ENCODE measurements around the gene FANCG. TPM values are rescaled to one million over a fixed set of nuclear protein-coding genes. Genes with fewer than 3 reads are reported as not detected.
A peak's percentile ranks its signal among the peaks of the same experiment; 100 is the strongest.

FANCG gene
- total and polyA plus RNA-seq, 2 donors (not counting 1 experiment from before 2014, with no cell fraction given), result 26.5 to 40.1 TPM

DNA sequence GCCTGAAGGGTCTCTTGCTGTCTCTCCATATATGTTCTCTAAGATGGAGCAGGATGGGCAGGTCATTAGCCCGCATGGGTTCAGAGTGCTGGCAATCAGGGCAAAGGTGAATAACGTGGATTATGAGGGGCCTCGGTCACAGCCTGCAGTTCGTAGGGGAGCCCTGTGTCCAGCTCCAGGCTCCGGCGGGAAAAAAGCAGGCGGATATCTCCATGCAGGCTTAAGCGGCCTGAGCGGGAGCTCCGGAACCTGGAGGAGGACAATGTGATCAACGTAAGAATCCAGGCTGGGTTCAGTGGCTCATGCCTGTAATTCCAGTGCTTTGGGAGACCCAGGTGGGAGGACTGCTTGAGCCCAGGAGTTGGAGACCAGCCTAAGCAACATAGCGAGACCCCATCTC is 25.4 kb upstream of the FANCG start:
- Histone ChIP-seq H3K79me2 (ENCODE audit: control insufficient read depth, insufficient read depth, low read length) (peaks cover 16% of the 10 kb centered on the region), H3K9ac (ENCODE audit: low read length) (no peak overlapping the region), H3K27me3 (replicated peaks in 1 of 4; ENCODE audit: control extremely low read depth in 1 of 4, control insufficient read depth in 3 of 4, insufficient read depth in 4 of 4, low read length in 3 of 4) (no peaks in the 10 kb centered on the region), H3K9me3 (ENCODE audit: control extremely low read depth in 1 of 3, control insufficient read depth in 2 of 3, insufficient read depth in 1 of 3, low read length in 2 of 3) (no peaks in the 10 kb centered on the region), H3K27ac (ENCODE audit: low read length in 2 of 2) (no peak overlapping the region), H2AFZ (ENCODE audit: insufficient read depth, low read depth, low read length, poor library complexity, severe bottlenecking) (no peak overlapping the region), H4K20me1 (ENCODE audit: control insufficient read depth, insufficient read depth, low read length, poor library complexity, severe bottlenecking) (no peaks in the 10 kb centered on the region), H3K4me2 (replicated peaks; ENCODE audit: low read depth, low read length, poor library complexity, severe bottlenecking) (no peak overlapping the region), H3K4me3 (ENCODE audit: control extremely low read depth in 1 of 5, extremely low read depth in 1 of 5, insufficient read depth in 1 of 5, low read depth in 2 of 5, low read length in 4 of 5) (no peak overlapping the region), H3K4me1 (ENCODE audit: control insufficient read depth in 2 of 2, insufficient read depth in 2 of 2, low read length in 2 of 2) (peaks cover 13 to 22% of the 10 kb centered on the region in 2 donors), H3K36me3 (replicated peaks in 1 of 2; ENCODE audit: control extremely low read depth in 1 of 2, control insufficient read depth in 1 of 2, extremely low read depth in 1 of 2, insufficient read depth in 2 of 2, low read length in 1 of 2) (peaks cover 0 to 23% of the 10 kb centered on the region in 2 experiments)
- H3K9me3 Mint-ChIP-seq (ENCODE audit: insufficient read depth), result no peaks in the 10 kb centered on the region
- H3K4me1 Mint-ChIP-seq, result peaks cover 33% of the 10 kb centered on the region
- POLR2A ChIA-PET, result interaction anchor here (2.7 kb wide), 1 partner anchor 33 kb away, joined by 14 read pairs; the partner anchor contains the start of gene VCP
- TF ChIP-seq, protein P1, sequence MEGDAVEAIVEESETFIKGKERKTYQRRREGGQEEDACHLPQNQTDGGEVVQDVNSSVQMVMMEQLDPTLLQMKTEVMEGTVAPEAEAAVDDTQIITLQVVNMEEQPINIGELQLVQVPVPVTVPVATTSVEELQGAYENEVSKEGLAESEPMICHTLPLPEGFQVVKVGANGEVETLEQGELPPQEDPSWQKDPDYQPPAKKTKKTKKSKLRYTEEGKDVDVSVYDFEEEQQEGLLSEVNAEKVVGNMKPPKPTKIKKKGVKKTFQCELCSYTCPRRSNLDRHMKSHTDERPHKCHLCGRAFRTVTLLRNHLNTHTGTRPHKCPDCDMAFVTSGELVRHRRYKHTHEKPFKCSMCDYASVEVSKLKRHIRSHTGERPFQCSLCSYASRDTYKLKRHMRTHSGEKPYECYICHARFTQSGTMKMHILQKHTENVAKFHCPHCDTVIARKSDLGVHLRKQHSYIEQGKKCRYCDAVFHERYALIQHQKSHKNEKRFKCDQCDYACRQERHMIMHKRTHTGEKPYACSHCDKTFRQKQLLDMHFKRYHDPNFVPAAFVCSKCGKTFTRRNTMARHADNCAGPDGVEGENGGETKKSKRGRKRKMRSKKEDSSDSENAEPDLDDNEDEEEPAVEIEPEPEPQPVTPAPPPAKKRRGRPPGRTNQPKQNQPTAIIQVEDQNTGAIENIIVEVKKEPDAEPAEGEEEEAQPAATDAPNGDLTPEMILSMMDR (IDR thresholded peaks at IDR 0.05), result no peak
- no peak for TF ChIP-seq EZH2 (IDR thresholded peaks at IDR 0.05; ENCODE audit: borderline replicate concordance, insufficient read depth, low read depth, low read length, poor library complexity, severe bottlenecking)
- CTCF ChIA-PET, result interaction anchor here (0.8 to 3.0 kb wide), 5 partner anchors 9 to 498 kb away, joined by 3 to 13 read pairs (median 9); partner anchors contain the start of gene PIGO
- peak; percentile 11 for DNase-seq
- 95% methylated on average over 11 of the region's 12 CpGs for WGBS (ENCODE audit: insufficient coverage)
- H3K27ac Mint-ChIP-seq, result no peak overlapping the region
- intact Hi-C loops (cut with micrococcal nuclease), result no loop called here
- no peaks in the 10 kb centered on the region for H3K27me3 Mint-ChIP-seq
- H3K4me3 Mint-ChIP-seq, result peak overlapping the region; percentile 37
- ATAC-seq (ENCODE audit: low read depth), result no peak

DNA sequence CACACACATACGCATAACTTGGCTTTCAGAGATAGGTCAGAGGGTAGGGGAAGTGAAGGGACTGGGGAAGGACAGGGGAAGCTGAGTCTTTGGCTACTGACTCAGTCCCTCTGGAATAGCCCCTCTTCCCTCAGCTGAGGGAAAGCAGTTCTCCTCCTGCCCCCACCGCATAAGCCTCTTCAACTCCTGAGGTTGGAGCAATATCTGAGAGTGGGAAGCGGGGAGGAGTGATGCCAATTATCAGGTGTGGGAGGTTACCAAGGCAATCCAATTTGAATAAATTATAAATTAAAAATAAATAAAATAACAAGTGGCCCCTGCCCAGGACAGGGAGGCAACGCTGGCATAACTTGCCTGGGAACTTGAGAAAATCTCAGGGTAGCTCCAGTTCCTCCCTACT is 24.8 kb upstream of the FANCG start:
- Histone ChIP-seq H3K4me3 (ENCODE audit: control extremely low read depth in 1 of 5, extremely low read depth in 1 of 5, insufficient read depth in 1 of 5, low read depth in 2 of 5, low read length in 4 of 5) (no peak overlapping the region), H3K36me3 (replicated peaks in 1 of 2; ENCODE audit: control extremely low read depth in 1 of 2, control insufficient read depth in 1 of 2, extremely low read depth in 1 of 2, insufficient read depth in 2 of 2, low read length in 1 of 2) (peaks cover 0 to 28% of the 10 kb centered on the region in 2 experiments), H3K9ac (ENCODE audit: low read length) (no peak overlapping the region), H2AFZ (ENCODE audit: insufficient read depth, low read depth, low read length, poor library complexity, severe bottlenecking) (no peak overlapping the region), H3K27me3 (replicated peaks in 1 of 4; ENCODE audit: control extremely low read depth in 1 of 4, control insufficient read depth in 3 of 4, insufficient read depth in 4 of 4, low read length in 3 of 4) (no peaks in the 10 kb centered on the region), H4K20me1 (ENCODE audit: control insufficient read depth, insufficient read depth, low read length, poor library complexity, severe bottlenecking) (no peaks in the 10 kb centered on the region), H3K4me1 (ENCODE audit: control insufficient read depth in 2 of 2, insufficient read depth in 2 of 2, low read length in 2 of 2) (peaks cover 13 to 22% of the 10 kb centered on the region in 2 donors), H3K79me2 (ENCODE audit: control insufficient read depth, insufficient read depth, low read length) (peaks cover 16% of the 10 kb centered on the region), H3K27ac (ENCODE audit: low read length in 2 of 2) (no peak overlapping the region), H3K4me2 (replicated peaks; ENCODE audit: low read depth, low read length, poor library complexity, severe bottlenecking) (no peak overlapping the region), H3K9me3 (ENCODE audit: control extremely low read depth in 1 of 3, control insufficient read depth in 2 of 3, insufficient read depth in 1 of 3, low read length in 2 of 3) (no peaks in the 10 kb centered on the region)
- H3K27me3 Mint-ChIP-seq, result no peaks in the 10 kb centered on the region
- ATAC-seq (ENCODE audit: low read depth), result no peak
- peak overlapping the region; percentile 37 for H3K4me3 Mint-ChIP-seq
- no peaks in the 10 kb centered on the region for H3K9me3 Mint-ChIP-seq (ENCODE audit: insufficient read depth)
- ChIA-PET CTCF (interaction anchor here (0.8 to 3.0 kb wide), 5 partner anchors 8 to 499 kb away, joined by 3 to 13 read pairs (median 10); partner anchors contain the start of genes ATOSB and PIGO), POLR2A (interaction anchor here (2.0 to 2.7 kb wide), 2 partner anchors 11 to 33 kb away, joined by 9 to 14 read pairs; partner anchors contain the start of genes ATOSB and VCP)
- peaks cover 30% of the 10 kb centered on the region for H3K4me1 Mint-ChIP-seq
- no peak for DNase-seq
- TF ChIP-seq, protein P1 (IDR thresholded peaks at IDR 0.05), result no peak
- TF ChIP-seq EZH2 (IDR thresholded peaks at IDR 0.05; ENCODE audit: borderline replicate concordance, insufficient read depth, low read depth, low read length, poor library complexity, severe bottlenecking), result no peak
- intact Hi-C loops (cut with micrococcal nuclease), result no loop called here
- WGBS (ENCODE audit: insufficient coverage), result no CpG with 5 or more reads among the region's 4 CpGs
- no peak overlapping the region for H3K27ac Mint-ChIP-seq
